Measurements from ENCODE around the gene GANC.

- TF ChIP-seq CTCF (conservative IDR thresholded peaks at IDR 0.05; ENCODE audit: low read length) (no peak), EZH2phosphoT487 (IDR thresholded peaks at IDR 0.05; ENCODE audit: borderline replicate concordance) (no peak)
Observed at GRCh38 chr15:42338500-42338899, 65.5 kb downstream of the GANC start.
